ENCODE results near the gene BRD7. TPM values are rescaled to one million over a fixed set of nuclear protein-coding genes. Genes with fewer than 3 reads are reported as not detected.

BRD7 gene
- total RNA-seq, 4 donors from 2014 or later = 38.3 to 55.9 (median 48.8) TPM

DNA sequence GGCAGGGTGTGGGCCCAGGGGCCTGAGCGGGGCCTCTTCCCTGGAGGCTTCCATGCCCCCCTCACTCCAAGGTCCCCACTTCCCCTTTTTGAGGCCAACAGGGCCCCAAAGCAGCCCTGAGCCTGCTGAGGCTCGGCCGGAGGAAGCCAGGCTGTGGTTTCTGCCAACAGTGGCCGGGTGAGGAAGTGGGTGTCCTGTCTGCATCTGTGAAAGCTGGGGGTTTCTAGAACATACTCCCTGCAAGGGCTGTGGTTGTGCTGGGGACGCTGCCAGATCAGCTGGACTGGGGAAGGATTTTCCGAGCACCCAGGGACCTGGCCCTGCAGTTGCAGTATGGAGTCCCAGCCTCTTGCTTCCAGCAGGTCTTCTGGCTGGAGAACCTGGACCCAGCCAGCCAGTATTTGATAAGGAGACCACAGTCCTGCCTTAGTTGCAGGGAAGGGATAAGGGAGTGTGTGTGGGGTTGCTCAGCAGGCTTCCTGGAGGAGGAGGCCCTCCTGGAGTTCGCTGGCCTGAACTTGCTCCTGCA is 86.7 kb downstream of the BRD7 start:
- H3K4me1 ChIP-seq = peaks cover 22 to 28% of the 10 kb centered on the region in 2 donors
- peak overlapping the region in 1 of 4 donors; percentile 34 for H3K27ac ChIP-seq
- H3K9me3 ChIP-seq = no peaks in the 10 kb centered on the region
- H3K27me3 ChIP-seq = no peaks in the 10 kb centered on the region
- H3K36me3 ChIP-seq = no peaks in the 10 kb centered on the region
- TF ChIP-seq POLR2A (IDR thresholded peaks at IDR 0.05) = no peak
- TF ChIP-seq, protein P1, sequence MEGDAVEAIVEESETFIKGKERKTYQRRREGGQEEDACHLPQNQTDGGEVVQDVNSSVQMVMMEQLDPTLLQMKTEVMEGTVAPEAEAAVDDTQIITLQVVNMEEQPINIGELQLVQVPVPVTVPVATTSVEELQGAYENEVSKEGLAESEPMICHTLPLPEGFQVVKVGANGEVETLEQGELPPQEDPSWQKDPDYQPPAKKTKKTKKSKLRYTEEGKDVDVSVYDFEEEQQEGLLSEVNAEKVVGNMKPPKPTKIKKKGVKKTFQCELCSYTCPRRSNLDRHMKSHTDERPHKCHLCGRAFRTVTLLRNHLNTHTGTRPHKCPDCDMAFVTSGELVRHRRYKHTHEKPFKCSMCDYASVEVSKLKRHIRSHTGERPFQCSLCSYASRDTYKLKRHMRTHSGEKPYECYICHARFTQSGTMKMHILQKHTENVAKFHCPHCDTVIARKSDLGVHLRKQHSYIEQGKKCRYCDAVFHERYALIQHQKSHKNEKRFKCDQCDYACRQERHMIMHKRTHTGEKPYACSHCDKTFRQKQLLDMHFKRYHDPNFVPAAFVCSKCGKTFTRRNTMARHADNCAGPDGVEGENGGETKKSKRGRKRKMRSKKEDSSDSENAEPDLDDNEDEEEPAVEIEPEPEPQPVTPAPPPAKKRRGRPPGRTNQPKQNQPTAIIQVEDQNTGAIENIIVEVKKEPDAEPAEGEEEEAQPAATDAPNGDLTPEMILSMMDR (IDR thresholded peaks at IDR 0.05 in 4 of 5, conservative IDR thresholded peaks at IDR 0.05 in 1 of 5) = no peak
- DNase-seq (peak; percentile 29 to 64), ATAC-seq (no peak)
- intact Hi-C loops (cut with DNase I; ENCODE audit: low total_unique reads) = no loop called here
- in situ Hi-C loops (cut with MboI; ENCODE audit: low sequenced_read_pairs in 4 of 4) = no loop called here
- H3K4me3 ChIP-seq = no peak overlapping the region

DNA sequence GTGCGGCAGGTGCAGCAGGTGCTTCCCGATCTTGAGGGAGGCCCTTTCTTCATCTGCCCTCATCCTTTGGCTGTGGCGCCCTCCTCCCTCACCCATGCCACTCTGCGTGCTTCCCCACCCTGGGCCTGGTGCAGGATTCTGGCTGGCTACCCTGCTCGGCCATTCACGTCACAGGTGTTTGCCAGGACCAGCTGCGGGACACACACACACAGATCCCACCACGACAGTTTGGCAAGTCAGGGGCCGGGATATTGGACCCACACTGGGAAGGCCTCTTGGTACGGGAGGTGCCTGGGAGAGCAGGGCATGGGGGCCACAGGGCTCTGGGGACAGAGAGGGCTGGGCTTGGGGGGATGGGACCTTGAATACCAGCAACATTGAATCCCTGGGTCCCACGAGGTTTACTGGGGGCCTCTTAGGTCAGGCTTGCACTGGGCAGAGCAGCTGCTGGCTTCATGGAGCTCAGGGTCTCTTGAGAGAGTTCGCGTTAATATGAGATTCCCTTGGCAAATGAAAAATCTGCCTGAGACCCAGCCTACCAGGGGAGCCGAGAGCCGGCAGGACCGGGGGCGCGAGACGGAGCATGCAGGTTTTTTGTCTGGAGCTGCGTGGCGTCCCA is 87.3 kb downstream of the BRD7 start:
- H3K4me3 ChIP-seq = no peak overlapping the region

DNA sequence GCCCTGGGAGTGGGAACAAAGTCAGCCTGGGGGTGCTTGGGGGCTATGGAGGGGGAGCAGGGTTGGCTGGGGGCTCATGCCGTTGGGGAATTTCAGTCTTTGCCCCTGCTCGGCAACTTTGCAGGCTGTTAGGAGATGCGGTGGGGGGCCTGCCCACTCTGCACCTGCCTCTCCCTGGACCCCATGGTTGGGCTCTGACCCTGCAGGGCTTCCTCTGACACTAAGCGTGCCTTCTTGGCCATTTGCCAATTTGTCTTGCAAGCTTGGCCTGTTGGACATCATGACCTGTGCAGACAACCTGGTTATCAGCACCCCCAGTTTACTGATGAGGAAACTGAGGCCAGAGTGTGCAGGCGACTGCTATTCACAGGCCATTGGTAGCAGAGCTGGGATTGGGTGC is 87.9 kb downstream of the BRD7 start:
- no peaks in the 10 kb centered on the region for H3K27me3 ChIP-seq
- DNase-seq (no peak), ATAC-seq (no peak)
- intact Hi-C loops (cut with DNase I; ENCODE audit: low total_unique reads) = no loop called here
- no peaks in the 10 kb centered on the region for H3K36me3 ChIP-seq
- no peak overlapping the region for H3K27ac ChIP-seq
- in situ Hi-C loops (cut with MboI; ENCODE audit: low sequenced_read_pairs in 4 of 4) = no loop called here
- TF ChIP-seq, protein P1 (IDR thresholded peaks at IDR 0.05 in 4 of 5, conservative IDR thresholded peaks at IDR 0.05 in 1 of 5) = no peak
- TF ChIP-seq POLR2A (IDR thresholded peaks at IDR 0.05) = no peak
- H3K4me1 ChIP-seq = peaks cover 22 to 28% of the 10 kb centered on the region in 2 donors
- no peak overlapping the region for H3K4me3 ChIP-seq
- no peaks in the 10 kb centered on the region for H3K9me3 ChIP-seq

More for the DNA sequence above, 87.3 kb downstream of the BRD7 start:
- peaks cover 22 to 28% of the 10 kb centered on the region in 2 donors for H3K4me1 ChIP-seq
- no peaks in the 10 kb centered on the region for H3K9me3 ChIP-seq
- ATAC-seq (no peak), DNase-seq (no peak)
- TF ChIP-seq POLR2A (IDR thresholded peaks at IDR 0.05) = no peak
- TF ChIP-seq, protein P1 (IDR thresholded peaks at IDR 0.05 in 4 of 5, conservative IDR thresholded peaks at IDR 0.05 in 1 of 5) = no peak
- H3K36me3 ChIP-seq = no peaks in the 10 kb centered on the region
- in situ Hi-C loops (cut with MboI; ENCODE audit: low sequenced_read_pairs in 4 of 4) = no loop called here
- intact Hi-C loops (cut with DNase I; ENCODE audit: low total_unique reads) = no loop called here
- no peaks in the 10 kb centered on the region for H3K27me3 ChIP-seq
- peak overlapping the region in 1 of 4 donors; percentile 34 for H3K27ac ChIP-seq

DNA sequence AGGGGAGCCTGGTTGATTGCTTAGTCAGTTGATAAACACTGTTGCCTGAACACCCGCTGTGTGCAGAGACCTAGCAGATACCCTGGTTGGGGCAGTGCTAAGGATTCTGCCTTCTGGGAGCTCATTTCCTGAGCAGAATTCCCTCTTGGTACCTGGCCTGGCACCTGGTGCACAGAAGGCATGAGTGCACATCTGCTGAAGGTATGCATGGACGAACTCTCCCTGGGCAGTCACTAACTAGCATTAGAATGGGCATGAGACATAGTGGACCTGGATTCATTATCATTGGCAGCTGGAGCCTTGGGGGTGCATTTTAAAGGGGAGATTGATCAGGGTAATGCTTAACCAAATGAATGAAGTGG is 89.3 kb downstream of the BRD7 start:
- H3K4me3 ChIP-seq = no peak overlapping the region
- H3K9me3 ChIP-seq = no peaks in the 10 kb centered on the region
- H3K27ac ChIP-seq = no peak overlapping the region
- no peaks in the 10 kb centered on the region for H3K36me3 ChIP-seq
- DNase-seq (no peak), ATAC-seq (no peak)
- intact Hi-C loops (cut with DNase I; ENCODE audit: low total_unique reads) = no loop called here
- in situ Hi-C loops (cut with MboI; ENCODE audit: low sequenced_read_pairs in 4 of 4) = no loop called here
- H3K4me1 ChIP-seq = peaks cover 21 to 28% of the 10 kb centered on the region in 2 donors
- no peaks in the 10 kb centered on the region for H3K27me3 ChIP-seq
- TF ChIP-seq, protein P1 (IDR thresholded peaks at IDR 0.05 in 4 of 5, conservative IDR thresholded peaks at IDR 0.05 in 1 of 5) = no peak
- no peak for TF ChIP-seq POLR2A (IDR thresholded peaks at IDR 0.05)

Data from gastrocnemius medialis (tissue), 4 donors.